Glomerular endothelial cell (primary cell): ENCODE measurements around the gene CCDC116. TPM values are rescaled to one million over a fixed set of nuclear protein-coding genes. Genes with fewer than 3 reads are reported as not detected.
"Not testable (repeated sequence)": the region's sequence is repeated elsewhere in the genome, so short reads cannot be mapped to it uniquely, and the experiment has no call there.

Experiments used
- DNase-seq: peaks from one replicate; pipeline ENCODE4 v3.0.0-alpha.2; 2011; ENCODE audit warnings: low read depth, low spot score; ENCODE audit errors: extremely low read depth
- total RNA-seq: library from RNA; depleted of rRNA; stranded (reverse); fragments of >200 nt; gene quantifications from 2 replicates; pipeline ENCODE4 v1.2.3, GENCODE V29; 2015

The CCDC116 gene
- total RNA-seq, 1 donor from 2014 or later, result 0.35 TPM

DNA sequence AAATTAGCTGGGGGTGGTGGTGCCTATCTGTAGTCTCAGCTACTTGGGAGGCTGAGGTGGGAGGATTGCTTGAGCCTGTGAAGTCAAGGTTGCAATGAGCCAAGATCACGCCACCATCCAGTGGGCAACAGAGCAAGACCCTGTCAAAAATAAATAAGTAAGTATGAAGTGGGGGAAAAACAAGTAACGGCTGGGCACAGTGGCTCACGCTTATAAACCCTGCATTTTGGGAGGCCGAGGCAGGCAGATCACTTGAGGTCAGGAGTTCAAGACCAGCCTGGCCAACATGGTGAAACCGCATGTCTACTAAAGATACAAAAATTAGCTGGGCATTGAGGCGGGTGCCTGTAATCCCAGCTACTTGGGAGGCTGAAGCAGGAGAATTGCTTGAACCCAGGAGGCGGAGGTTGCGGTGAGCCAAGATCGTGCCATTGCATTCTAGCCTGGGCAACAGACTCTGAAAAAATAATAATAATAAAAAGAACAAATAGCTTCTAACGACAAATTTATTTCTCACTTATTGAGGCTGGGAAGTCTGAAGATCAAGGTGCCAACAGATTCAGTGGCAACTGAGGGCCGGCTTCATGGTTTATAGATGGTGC is 22.9 kb upstream of the CCDC116 start:
- DNase-seq, result not testable (repeated sequence)

DNA sequence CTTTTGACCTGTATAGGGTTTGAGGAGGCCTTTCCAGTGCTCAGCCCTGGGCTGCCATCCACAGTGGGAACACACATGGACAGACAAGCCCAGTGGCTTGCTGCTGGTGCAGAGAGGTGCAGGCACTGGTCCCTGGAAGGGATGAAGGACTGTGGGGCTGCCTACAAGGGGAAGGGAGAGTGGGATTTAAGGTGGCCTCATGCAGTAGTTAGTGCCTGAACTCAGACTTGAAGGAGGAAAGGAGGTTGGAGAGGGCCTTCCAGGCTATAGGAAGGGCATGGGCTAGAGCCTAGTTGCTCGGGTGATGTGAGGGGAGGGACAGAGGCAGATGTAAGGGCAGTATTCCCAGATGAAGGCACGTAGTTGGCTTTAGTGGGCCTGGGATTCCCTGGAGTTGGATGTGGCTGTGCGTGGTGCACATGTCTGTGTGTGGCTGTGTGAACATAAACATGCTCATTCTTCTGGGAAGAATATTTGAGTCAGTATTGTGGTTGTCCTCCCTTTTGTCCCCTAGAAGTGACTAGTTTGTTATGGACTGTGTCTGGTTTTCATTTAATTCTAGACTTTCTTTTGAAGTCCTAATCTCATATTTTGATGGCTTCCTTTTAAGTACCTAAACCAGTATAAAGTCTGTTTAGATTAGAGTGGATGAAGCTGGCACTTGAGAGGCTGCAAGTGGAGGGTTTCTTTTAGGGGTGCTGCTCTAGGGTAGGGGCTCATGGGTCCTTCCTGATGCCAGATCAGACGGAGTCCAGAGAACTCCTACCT is 21.2 kb upstream of the CCDC116 start:
- DNase-seq, result no peak

DNA sequence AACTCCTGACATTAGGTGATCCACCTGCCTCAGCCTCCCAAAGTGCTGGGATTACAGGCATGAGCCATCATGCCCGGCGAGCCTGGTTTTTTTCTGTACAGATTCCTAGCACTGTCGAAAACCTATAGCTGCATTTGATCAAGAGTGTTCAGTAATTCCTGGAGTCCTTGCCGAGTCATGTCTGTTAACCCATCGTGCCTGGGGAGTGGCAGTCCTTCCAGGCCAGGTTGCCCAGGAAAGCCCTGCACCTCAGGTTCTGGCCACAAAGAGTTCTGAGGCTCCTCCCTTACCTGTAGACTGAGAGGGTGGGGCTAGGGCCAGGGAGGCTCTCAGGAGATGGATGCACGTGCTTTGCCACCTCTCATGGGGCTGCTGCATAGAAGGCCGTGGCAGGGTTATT is 19.7 kb upstream of the CCDC116 start:
- no peak for DNase-seq

DNA sequence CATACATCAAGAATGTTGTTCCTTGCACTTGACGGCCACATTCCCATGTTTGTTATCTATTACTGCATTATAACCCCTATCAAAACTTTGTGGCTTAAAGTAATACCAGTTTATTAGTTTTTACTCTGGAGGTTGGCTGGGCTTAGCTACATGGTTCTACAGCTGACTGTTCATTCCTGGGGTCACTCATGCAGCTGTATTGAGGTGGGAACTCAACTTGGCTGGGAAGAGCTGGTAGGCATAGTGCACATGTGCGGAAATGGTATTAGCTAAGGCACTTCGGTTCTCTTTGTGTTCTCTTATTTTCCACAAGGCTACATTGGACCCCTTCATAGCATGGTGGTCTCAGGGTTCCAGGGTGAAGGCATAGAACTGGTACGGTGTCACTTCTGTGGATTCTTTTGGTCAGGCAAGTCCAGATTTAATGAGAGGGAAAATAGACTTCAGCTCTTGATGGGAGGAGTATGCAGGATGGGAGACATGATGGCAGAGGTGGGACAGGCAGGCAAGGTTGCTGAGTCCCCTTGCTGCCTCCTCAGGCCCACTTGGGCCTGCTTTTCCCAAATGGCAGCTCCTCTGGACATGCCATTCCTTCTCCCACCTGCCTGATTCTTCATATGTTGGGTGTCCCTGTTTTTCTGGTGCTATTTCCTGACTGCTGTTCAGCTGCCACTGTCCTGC is 18.9 kb upstream of the CCDC116 start:
- DNase-seq, result no peak

DNA sequence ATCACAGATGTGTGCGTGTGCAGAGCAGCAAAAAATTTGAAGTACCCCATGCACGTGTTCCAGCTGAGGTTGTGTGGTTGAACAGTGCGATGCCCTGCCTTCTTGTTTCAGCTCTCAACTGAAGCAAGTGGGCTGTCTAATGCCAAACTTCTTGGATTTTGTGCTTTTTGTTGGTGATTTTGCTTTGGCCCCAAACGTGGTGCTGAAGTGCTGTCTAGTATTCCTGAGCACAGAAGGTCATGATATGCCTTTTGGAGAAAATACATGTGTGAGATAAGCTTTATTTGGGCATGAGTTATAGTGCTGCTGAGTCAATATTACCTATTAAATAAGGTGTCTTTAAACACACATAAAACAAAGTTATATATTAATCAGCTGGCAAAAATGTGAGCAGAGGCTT is 16.8 kb upstream of the CCDC116 start:
- no peak for DNase-seq

DNA sequence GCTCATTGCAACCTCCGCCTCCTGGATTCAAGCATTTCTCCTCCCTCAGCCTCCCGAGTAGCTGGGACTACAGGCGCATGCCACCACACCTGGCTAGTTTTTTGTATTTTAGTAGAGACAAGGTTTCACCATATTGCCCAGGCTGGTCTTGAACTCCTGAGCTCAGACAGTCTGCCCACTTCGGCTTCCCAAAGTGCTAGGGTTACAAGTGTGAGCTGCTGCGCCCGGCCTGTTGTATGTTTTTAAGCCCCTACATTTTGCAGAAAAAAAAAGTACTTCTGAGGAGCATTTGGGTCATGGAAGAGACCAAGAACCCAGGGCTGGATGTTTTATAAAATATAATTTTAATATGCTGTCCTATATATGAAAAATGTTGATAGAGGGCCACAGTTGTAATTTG is 15.2 kb upstream of the CCDC116 start:
- DNase-seq, result not testable (repeated sequence)

DNA sequence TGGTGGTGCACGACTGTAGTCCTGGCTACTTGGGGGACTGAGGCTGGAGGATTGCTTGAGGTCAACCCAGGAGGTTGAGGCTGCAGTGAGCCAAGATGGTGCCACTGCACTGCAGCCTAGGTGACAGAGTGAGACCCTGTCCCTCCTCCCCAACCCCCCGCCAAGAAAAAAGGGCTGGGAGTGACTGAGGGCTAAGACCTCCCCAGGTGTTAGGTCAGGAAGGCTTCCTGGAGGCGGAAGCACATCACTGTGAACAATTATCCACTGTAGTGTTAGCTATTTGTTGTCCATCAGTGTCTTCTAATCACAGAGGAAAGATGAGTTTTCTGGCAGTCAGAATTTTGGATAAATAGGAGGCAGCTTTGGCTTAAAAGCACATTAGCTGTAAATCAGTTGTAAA is 11.5 kb upstream of the CCDC116 start:
- DNase-seq, result no peak

DNA sequence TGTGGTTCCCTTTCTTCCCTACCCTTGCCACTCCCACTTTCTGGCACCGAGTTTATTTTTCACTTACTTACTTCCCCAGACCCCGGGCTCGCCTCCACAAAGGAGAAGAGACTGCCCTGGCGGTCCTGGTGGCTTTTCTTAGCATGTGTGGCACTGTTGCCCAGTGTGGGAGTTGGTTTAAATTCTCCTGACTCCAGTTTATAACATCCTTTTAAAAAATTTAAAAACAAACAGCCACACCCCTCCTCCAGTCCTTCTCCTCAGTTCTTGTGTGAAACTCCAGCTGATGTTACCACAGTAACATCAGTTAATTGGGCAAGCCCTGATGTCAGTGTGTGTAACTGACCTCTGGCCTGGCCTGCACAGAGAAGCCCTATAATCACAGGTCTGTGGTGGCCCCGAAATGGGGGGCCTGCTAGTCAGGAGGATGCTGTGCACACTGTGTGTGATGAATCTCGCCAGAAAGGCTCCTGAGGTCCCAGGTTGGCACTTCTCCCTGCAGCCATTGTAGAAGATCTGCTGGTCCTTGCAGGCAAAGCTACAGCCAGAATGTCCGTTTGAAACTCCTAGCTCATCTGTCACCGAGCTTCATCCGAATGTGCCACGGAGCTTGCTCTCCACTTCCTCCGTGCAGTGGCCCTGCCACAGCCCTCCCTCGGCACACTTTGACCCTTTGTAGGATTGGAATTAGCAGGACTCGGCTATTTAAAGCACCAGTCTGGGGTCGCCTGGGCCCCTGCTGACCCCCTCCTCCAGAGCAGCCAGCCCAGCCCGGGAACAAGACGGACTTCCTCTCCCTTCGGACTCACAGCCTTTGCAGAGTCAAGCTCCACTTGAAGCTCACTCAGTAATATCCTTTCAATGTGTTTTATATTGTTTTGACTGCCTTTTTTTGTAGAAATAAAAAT is 10.3 kb upstream of the CCDC116 start:
- no peak for DNase-seq

DNA sequence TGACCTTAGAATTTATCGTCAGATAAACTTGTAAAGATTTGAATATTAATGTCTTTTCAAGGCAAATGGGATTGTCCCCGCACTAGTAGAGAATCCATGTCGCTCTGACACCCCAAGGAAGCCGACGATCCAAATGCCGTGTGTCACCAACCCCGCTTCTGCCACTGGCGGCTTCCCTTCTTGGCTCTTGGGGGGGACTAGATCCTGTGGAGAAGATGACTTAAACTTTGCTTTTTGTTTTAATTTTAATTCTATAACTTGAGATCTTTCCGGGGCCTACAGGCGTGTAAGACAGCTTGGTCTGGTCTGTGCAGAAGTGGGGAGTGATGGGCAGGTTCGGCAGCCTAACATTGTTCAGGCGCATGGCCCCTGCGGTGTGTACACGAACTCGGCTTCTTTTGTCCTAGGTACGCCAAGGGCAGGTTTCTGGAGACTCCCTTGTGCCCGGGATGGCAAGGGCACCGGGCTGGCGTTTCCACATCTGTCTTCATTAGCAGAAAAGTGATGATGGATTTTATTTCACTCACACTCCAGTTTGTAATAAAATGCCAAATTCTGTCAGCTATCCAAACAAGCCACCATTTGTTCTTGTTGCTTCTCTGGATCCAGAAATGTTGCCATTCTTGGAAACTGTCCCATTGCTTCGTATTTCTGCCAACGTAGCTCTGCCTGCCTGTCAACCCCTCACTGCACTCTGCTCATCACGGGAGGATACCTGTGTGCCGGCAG is 9.5 kb upstream of the CCDC116 start:
- DNase-seq, result no peak

DNA sequence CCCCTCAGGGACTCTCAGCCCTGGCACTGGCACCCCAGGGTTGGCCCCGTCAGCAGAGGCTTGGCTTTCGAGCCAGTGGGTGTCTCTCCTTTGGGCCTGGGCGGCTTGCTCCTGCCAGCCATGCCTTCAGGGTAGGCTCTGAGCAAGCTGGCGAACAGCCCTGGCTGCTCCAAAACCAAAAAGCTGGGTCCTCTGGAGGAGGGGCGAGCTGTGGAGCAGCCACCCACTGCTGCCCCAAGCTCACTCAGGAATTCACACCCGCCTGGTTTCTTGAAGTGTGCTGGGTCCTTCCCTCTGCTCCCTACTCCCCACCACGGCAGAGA is 9.0 kb upstream of the CCDC116 start:
- DNase-seq, result no peak

DNA sequence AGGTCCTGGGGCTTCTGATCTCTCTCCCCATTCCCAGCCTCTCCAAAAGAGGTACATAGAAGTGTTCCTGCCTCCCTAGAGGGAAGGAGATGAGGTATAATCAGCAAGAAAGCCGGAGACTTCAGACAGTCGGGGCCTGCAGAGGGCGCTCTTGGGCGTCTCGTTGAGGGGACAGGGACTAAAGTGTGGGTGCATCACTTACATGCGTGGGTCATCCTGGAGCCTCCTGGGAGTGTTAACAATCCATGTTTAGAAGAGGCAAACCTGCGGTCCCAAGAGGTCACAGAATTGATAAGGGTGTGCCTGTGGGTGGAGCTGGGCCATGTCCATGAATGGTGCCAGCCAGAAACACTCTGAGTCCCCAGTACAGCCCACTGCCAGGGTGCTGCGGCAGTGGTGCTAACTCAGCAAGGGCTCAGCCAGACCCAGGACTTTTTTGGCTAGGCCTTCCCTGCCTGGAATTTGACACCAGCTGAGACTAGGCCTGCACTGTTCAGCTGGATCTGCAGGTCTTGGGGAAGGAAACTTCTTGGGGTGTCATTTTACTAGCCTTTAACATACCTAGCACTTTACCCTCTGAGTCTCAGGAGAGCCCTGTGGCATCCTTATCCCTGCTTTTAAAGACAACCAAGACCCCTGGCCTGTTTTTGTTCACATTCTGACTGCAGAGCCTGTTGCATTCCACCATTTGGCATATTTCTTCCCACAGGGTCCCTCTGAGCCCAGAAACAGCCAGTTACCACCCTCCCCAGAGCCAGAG is 8.3 kb upstream of the CCDC116 start:
- DNase-seq, result no peak

DNA sequence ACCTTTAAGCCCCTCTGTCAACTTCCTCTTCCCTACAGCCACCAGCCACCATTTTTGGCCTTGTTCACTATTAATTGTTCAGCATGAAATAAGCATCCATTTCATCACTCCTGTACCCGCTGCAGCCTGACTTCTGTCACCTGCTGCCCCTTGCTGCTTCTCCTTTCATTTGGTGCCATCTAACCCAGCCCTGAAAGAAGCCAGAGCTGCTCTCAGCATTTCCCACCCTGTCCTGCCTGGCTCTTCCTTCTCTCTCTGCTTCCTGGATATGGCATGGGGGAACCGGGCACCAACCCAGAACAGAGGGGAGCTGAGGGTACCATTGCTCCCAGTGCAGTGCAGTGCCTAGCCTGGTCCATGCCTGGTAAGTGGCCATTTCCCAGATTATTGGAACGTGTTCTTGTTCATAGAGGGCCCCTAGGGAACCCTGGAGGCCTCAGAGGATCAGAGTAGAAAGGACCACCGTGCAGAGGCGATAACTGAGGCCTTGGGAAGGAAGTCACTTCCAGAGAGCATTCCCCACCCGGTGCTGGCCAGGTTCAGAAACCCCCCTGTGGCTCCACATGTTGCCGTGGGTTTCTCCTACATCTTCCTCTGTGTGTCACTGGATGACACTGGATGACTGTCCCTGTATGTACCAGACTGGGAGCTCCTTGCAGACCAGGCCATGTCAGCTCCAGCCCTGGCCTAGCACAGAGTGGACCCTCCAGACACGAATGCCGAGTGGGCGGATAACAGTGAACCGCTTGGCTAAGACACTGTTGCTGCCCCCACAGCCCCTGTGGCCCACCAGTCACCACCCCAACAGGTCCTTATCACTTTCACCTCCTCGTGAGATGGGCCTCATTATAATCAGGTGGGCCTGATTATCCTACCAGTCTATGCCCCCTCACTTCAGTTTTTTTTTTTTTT is 7.4 kb upstream of the CCDC116 start:
- DNase-seq, result no peak

DNA sequence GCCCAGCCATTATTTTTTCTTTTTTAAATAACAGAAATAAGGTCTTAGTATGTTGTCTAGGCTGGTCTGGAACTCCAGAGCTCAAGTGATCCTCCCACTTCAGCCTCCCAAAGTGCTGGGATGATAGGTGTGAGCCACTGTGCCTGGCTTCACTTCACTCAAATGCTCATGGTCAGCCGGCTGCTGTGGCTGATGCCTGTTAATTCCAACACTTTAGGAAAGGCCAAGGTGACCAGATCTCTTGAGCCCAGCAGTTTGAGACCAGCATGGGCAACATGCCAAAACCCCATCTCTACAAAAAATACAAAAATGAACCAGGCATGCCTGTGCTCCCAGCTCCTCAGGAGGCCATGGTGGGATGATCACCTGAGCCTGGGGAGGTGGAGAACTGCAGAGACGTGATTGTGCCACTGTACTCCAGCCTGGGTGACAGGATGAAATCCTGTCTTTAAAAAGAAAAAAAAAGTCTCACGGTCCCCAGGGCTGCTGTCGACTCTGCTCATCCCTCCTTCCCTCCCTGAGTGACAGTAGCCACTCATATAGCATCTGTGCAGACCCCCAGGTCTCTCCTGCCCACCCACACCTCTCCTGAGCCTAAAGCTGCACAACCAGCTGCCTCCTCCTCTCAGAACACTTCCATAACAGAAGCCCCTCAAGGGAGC is 6.4 kb upstream of the CCDC116 start:
- no peak for DNase-seq

DNA sequence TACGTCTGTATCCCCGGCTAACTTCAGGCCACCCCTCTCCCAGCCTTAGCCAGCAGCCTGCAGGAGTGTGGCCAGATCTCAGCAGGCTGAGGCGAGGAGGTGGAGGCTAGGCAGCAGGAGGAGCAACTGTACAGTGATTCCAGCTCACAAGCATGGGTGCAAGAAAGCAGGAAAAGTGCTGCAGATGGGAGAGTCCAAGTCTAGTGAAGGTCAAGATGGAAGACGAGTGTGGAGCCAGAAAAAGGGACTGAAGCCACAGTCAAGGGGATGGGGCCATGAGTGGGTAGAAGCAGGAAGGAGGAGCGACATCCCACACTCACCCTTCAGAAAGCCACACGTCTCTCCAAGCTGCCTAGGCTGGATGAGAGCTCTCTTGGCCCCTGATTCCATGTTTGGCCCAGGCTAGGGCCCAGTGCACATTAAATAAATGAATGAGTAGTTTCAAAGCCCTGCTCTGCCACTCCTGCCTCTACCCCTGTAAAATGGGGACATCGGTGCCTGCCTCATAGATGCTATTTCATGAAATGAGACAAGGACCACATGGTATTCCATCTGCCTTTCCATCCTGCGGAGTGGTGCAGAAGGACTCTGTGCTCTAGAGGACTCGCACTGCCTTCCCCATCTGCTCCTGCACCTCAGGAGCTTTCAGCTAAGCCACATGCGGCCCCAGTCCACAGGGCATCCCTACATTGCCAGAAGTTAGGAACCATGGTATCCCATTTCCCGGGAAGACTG is 5.7 kb upstream of the CCDC116 start:
- no peak for DNase-seq

DNA sequence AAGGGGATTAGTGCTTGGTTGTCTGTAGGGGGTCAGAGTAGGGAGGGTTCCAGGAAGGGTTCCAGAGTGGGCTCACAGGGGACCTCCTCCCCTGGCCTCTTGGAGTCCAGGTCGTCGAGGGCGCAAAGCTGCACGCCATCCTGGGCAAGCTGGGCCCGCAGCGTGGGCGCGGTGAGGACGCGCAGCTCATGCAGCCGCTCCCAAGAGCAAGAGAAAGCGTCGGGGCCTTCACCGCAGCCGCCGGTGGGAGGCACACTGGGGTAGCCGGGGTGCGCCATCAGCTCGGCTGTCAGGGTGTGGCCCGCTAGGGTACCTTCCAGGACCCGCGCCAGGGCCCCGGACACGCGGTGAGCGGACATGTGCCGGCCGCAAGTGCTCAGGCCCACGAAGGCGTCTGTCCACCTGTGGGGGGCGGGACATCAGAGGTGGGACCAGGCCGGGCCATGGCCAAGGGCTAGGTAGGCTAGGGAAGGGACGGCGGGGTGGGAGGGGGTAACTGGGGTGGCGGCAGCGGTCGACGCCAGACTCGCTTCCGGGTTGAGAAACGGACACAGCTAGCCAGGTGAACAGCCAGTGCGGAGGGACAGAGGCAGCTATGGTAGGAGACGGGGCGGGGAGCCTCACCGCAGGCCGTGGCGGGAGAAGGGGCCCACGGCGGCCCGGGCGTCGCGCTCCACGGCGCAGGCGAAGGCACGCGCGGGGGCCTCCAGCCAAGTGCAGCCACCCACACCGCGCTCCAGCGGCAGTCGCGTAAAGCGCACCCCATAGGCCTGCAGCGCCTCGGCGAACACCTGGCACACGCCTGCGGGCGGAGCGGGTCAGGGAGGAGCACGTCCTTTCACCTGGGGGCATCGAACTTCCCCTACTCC is 3.9 kb upstream of the CCDC116 start:
- DNase-seq, result no peak

DNA sequence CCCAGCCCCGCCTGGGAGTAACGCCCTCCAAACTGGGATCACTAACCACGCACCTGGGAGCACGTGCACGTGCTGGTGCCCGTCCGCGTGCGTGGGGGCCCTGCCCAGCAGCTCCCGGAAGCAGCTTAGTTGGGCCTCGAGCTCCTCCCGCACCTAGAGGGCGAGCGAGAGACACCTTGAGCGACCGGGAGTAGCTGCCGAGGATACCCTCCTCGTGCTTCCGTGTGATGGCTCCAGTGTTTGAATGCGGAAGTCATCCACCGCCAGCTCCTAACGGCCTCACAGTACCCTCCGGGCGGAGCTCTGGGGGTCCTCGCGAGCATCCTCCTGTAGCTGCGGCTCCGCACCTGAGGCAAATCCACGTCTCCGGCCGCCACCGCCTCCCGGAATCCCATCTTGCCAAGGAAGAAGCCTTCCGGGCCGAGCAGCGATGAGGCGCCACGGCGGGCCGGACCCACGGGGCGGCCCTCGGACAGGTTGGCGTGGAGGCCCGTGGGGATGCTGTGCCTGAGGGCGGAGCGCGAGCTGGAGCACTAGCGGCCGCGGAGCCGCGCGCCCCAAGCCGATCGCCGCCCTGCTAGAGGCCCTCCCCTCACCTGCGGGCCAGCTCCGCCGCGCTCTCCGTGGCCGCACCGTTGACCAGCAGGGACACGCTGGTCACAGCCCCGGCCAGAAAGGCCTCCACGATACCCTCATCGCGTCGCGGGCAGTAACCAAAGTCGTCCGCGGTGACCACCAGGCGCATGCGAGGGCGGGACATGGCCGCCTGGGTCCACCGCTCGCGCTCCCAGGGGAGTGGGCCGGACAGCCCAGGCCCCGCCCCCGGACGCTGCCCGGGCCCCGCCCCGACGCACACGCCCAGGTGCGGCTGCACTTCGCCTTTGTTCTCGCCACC is 3.1 kb upstream of the CCDC116 start, which contains the start of gene YDJC:
YDJC (minus strand) TSS at position 768 of the 895 bp plus-strand sequence; CDS start at position 760, 8 bp downstream.
- DNase-seq, result no peak
